NCI-H748 (cell line): Measurements from ENCODE around the gene CACNA2D3.
A peak's percentile ranks its signal among the peaks of the same experiment; 100 is the strongest.

Experiments
- DNase-seq: peaks from one replicate; lab custom pipeline; 2025; ENCODE audit not compliant: unreplicated experiment; lab: John Stamatoyannopoulos, UW

The CACNA2D3 gene

DNA sequence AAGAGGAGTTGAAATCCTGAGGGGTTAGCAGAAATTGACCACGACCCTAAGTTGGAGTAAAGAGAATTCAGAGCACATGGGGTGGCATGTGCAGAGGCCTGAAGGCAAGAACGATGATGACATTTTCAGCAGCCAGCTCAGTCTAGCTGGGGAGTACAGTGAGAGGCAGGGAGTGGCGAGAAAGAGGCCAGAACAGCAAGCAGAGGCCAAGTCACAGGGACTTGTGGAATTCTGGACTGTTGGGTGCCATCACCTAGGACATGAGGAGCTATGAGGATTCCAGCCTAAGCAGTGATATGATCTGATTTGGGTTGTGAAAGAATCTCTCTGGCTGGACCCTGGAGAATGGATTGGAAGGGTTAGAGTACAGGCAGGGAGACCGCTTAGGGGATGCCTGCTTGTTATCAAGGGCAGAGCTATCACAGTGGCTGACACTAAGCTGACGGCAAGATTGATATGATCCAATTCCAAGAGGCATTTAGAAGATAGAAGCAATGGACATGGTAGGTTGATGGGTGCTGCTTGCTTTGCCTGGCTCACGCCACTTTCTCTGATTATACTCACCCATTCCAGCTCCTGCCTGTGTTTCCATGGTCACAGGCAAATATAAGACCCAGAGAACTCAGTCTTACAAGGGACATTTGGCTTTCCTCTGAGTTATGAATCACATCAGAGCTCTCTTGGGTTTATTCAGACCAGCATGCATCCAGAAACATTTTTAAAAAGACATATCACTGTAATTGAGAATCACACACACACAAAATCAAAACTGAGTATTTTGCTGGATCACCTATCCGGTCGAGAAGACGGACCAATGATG, 739.1 kb downstream of the CACNA2D3 start:
- no peak for DNase-seq

GRCh38 chr3:54862526-54862925, 740.2 kb downstream of the CACNA2D3 start:
- DNase-seq, result no peak

DNA sequence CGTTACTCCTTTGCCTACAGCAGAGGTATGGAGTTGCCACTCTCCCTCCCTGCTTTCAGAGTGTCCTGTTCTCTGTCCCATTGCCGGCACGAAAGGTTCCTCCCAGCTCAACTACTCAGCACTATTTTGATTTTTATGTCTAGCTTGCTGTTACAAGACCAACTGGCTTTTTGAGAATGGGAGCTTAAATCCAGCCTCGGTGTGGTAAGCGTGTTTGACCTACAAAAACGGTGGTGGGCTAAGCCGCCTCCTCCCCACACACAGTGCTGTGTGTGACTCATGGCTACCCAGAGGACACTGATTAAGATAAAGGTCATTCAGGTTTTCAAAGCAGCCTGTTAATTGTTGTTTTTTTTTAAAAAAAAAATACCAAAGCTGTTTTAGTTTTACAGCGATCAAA, 741.0 kb downstream of the CACNA2D3 start:
- no peak for DNase-seq

- DNase-seq, result no peak
Observed at GRCh38 chr3:54863786-54864185, 741.4 kb downstream of the CACNA2D3 start.

- DNase-seq, result no peak
Observed at GRCh38 chr3:54865316-54865715, 743.0 kb downstream of the CACNA2D3 start.

DNA sequence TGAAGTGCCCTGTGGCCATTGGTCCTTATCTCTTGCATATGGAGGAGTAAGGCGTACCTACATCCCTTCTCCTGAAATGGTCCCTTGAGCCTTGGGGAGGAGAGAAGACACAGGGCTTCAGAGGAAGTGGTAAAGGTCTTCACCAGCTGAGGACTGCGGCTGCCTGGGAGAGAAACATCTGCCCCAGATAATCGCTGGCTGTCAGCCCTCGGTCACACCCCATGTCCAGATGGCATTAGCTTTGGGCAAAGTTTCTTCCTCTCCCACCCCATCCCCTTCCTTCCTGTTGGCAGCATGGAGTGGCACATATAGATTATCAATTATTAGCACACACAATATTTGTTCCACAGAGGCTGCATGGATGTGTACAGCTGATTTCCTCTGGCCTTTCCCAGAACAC, 743.9 kb downstream of the CACNA2D3 start:
- no peak for DNase-seq

DNA sequence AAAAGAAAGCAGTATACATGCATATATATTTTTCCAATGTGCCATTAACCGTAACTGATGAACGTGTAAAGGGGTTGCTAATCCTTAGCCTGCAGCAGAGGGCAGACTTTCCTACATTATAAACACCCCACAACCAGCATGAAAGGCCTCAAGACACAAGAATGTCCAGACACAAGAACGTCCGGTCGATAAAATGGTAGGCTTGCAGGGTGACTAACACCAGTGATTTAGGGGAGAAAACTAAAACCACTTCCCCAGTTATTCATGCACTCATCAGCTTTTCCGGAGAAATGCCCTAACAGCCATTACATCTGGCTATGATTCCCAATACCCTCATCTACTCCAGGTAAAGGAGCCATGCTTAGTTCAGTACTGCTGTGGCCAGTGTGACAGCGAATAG, 748.1 kb downstream of the CACNA2D3 start:
- DNase-seq, result peak; percentile 63

- no peak for DNase-seq
Observed at GRCh38 chr3:54871867-54872266, 749.5 kb downstream of the CACNA2D3 start.

DNA sequence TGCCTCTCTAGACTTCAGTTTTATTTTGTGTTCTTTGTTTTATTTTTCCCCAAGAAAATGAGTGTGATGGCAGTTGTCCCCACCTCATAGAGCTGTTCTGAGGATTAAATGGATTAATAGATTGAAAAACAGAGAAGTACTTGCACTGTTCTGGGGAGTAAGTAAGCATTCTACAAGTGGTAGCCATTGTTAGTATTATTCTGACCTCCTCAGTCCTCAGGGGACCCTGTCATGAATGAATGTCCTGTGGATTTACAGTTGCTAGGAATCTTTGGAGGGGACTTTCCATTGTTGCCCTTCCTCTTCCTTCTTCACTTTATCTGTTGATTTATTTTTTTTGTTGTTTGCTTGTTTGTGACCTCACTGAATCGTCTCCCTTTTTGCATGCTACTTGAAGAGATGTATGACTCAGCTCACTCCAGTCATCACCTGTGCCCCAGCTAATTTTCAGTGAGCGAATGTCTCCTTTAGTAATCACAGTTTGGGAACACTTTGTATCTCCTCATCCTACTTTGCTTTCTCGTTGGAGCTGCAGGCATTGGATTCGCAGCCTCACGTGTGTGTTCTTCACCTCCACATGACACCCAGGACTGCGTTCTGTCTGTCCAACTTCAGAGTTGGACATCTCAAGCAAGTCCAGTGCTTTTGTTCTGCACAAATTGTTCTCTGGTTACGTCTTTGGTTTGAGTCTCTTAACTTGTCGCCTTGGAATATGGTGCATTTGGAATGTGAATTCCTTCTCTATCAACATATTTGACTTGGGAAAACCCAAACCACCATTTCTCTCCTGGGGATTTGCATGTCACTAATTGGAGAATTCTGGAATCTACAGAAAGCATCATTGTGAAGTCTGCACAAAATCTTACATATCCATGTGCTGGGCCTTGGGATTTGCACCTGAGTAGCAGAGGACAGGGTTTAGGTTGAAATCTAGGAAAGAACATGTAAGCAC, 751.0 kb downstream of the CACNA2D3 start:
- DNase-seq, result no peak

GRCh38 chr3:54874816-54875556, 752.6 kb downstream of the CACNA2D3 start:
- DNase-seq, result no peak

DNA sequence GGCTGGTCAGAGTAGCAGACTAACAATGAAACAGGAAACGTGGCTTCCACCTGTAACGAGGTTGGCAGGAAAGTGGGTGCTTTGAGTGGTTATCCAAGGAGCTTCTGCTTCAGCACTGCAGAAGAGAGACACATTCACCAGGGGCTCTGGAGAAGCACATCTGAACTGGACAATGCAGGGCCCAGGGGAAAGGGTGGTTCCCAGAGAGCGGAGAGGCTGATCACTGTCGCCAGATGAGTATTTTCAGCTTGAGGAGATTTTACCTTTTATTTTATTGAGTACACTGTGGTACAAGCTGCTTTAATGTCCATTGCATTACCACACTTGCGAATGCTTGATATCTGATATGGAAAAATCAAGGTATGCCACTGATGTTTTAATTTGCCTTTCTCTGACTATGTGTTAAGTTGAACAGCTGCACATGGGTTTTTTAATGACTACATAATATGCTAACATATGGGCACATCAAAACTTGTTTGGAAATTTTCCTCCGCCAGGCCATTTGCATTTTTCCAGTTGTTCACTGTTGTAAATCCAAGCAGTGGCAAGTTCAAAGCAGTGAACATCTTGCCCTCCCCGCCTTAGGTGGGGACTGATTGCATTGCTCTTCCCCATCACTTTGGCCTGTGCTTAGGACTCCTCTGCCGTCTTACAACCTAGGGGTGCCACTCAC, 753.4 kb downstream of the CACNA2D3 start:
- DNase-seq, result no peak

GRCh38 chr3:54876694-54877093, 754.3 kb downstream of the CACNA2D3 start:
- DNase-seq, result no peak

GRCh38 chr3:54877730-54878129, 755.4 kb downstream of the CACNA2D3 start:
- no peak for DNase-seq

- no peak for DNase-seq
Observed at GRCh38 chr3:54878145-54878544, 755.8 kb downstream of the CACNA2D3 start.

DNA sequence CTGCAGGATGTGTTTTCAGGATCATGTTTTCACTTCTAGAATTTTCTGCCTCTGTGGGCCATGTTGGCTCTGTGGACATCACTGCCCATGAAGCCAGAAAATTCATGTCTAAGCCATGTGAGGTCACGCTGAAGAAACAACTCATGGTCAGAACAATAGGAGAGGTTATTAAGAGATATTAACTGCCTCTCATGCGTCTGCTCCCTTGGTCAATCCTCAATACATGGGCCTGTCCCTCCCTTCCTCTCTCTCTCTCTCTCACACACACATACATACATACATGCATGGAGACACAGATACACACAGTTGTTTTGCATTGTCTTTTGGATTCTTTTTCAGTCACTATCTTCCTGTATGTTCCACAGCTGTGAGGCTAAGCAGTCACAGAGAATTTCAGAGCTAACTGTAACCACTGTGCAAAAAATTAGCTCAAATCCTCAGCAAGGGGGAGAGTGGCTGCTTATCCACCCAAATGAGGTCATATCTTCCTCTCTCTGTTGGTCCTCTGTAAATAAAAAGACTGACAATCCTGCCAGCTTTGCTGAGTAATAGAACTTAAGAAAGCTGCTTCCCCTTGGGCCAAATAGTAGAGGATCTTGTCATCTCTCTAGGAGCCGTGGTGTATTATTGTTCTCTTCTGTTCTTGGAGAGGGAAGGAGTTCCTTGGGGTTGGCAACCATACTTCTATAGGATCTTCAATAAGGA, 759.9 kb downstream of the CACNA2D3 start:
- no peak for DNase-seq

DNA sequence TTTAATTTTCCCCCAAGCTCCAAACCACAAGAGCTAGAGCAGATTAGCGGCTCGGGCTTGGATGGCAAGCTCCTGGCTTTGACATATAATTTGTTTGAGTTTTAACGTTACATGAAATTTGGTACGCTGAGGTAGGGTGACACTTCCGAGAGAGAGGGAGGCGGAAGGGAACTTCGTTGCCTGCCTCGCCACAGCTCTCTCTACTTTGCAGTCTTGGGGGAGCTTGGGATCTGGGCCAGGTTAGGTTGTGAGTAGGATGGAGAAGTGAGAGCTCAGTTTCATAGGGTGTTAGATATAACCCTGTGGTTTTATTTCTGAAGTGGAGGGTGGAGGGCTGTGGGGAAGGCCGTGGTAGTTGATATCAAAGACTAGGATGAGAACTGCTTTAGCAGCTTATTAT, 765.8 kb downstream of the CACNA2D3 start:
- DNase-seq, result no peak

DNA sequence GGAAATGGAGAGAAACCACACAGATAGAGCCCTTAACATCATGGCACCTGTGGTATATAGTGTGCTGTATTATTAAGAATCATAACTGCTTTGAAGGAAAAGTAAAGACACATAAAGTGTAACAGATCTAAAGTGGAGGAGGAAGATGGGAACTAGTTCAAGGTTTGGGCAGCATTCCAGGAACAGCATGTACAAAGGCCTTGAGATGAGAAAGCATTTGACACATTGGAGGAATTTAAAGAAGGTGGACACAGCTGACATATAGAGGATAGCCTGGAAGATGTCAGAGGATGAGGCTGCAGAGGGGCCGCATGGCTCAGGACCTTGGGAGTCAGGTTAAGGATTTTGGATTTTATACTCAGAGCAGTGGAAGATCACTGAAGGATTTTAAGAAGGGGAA, 766.5 kb downstream of the CACNA2D3 start:
- DNase-seq, result no peak

DNA sequence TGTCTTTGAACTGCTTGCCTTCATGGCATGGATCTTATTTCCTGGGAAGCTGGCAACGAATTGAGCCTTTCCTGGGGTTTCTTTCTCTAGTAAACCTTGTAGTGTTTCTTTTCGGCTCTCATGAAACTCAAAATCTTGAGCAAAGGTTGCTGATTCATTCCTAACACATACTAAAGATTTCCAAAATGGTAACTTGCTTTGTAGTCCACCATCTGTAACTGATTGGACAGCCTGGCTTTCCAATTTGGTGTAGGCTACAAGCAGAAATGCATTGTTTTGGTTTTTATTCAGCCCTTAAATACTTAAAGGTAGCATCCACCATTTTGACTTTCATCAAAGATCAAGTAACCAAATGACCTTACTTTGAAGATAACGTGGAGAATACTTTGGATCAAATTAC, 767.4 kb downstream of the CACNA2D3 start:
- no peak for DNase-seq

DNA sequence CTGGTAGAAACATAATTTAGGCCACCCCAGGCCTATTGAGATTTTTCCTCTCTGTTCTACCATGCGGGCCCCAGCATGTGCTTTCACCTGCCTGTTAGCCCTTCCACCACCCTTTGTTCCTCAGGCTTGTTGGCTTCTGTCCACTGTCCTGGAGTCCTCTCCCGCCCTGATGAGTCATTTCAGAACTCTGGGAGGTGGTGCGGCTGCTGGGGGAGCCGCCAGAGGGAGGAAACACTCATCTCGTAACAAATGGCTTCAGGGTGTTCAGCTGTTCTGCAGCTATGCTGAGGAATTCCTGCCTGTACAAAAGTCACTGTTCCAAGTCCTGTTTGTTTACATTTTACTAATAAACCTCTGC, 769.2 kb downstream of the CACNA2D3 start:
- peak; percentile 9 for DNase-seq

DNA sequence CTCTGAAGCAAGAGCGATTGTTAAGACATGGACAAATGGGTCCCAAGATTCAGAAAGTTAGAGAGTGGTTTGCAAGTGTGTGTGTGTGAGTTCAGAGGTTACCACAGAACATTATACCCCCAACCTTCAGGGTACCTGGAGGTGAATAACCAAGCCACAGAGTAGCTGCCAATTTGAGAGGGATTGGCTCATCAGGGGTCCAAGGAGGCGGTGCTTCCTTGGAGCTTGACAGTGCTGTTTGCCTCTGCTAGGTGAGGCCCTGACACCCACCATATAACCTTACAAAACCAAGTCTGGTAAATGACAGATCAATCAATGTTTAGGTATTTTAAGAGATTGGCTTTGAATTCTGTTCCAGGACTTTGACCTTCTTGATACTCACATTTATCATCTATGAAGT, 769.8 kb downstream of the CACNA2D3 start:
- no peak for DNase-seq
